ENCODE measurements around the gene BTNL9.

BTNL9 gene

DNA sequence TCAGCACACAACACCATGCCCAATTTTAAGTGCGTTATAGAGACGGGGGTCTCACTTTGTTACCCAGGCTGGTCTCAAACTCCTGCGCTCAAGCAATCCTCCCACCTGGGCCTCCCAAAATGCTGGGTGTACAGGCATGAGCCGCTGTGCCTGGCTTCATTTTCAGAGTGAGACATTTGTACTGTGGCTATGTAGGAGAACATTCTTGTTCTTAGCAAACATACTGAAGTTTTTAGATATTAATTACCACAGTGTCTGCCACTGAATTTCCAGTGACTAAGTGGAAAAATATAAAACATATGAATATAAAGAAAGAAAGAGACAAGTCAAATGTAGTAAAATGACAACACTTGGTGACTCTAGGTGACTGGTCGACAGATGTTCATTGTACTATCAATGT lies 20.9 kb downstream of the BTNL9 start:
- TF ChIP-seq, protein P1, sequence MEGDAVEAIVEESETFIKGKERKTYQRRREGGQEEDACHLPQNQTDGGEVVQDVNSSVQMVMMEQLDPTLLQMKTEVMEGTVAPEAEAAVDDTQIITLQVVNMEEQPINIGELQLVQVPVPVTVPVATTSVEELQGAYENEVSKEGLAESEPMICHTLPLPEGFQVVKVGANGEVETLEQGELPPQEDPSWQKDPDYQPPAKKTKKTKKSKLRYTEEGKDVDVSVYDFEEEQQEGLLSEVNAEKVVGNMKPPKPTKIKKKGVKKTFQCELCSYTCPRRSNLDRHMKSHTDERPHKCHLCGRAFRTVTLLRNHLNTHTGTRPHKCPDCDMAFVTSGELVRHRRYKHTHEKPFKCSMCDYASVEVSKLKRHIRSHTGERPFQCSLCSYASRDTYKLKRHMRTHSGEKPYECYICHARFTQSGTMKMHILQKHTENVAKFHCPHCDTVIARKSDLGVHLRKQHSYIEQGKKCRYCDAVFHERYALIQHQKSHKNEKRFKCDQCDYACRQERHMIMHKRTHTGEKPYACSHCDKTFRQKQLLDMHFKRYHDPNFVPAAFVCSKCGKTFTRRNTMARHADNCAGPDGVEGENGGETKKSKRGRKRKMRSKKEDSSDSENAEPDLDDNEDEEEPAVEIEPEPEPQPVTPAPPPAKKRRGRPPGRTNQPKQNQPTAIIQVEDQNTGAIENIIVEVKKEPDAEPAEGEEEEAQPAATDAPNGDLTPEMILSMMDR (IDR thresholded peaks at IDR 0.05; ENCODE audit: extremely low read depth, insufficient read depth, missing control alignments) = no peak
- in situ Hi-C loops (cut with MboI; ENCODE audit: low pct_unique_long_range_greater_than_20kb, low sequenced_read_pairs, unreplicated experiment) = no loop called here
- peak; percentile 6 for DNase-seq (ENCODE audit: low spot score)

DNA sequence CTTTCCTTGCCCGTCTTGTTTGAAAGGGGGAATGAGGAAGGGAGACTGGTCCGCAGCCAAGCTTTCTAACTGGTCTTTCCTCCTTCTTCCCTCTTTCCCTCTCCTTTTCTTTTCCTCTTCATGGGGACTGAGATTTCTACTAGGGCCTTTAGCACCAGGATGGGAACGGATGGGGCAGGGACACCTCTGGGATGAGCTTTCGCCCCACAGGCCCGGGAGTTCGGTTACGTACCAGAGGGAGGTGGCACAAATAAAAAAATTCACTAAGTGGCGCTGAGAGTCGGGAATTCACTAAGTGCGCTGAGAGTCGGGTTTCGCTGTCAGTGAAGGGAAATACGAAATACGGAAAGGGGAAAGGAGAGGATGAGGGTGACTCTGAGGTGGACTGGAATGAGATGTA lies 21.6 kb downstream of the BTNL9 start:
- DNase-seq (ENCODE audit: low spot score) = no peak
- in situ Hi-C loops (cut with MboI; ENCODE audit: low pct_unique_long_range_greater_than_20kb, low sequenced_read_pairs, unreplicated experiment) = no loop called here
- TF ChIP-seq, protein P1 (IDR thresholded peaks at IDR 0.05; ENCODE audit: extremely low read depth, insufficient read depth, missing control alignments) = no peak

DNA sequence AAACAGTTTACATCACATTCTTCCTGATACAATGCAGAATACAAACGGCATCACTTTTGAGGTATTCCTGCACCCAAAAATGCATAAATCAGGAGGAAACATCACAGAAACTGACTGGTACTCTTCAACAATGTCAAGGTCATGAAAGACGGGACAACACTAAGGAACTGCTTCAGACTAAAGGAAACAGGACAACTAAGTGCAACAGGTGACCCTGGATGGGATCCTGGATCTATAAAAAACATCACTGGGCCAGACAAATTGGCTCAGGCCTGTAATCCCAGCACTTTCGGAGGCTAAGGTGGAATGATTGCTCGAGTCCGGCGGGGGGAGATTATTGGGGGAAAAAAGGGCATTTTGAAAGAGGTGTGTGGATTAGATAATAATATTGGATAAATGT lies 22.6 kb downstream of the BTNL9 start:
- TF ChIP-seq, protein P1 (IDR thresholded peaks at IDR 0.05; ENCODE audit: extremely low read depth, insufficient read depth, missing control alignments) = no peak
- in situ Hi-C loops (cut with MboI; ENCODE audit: low pct_unique_long_range_greater_than_20kb, low sequenced_read_pairs, unreplicated experiment) = no loop called here
- no peak for DNase-seq (ENCODE audit: low spot score)

DNA sequence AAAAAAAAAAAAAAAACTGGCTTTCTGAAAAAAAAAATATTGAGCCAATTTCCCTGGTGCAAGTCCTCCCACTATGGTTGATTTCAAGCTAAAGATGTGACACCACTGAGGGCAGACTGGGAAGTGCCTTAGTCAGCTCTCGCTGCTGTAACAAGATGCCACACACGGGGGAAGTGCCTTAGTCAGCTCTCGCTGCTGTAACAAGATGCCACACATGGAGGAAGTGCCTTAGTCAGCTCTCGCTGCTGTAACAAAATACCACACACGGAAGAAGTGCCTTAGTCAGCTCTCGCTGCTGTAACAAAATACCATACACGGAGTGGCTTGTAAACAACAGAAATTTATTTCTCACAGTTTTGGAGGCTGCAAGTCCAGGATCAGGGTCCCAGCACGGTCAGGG lies 23.4 kb downstream of the BTNL9 start:
- in situ Hi-C loops (cut with MboI; ENCODE audit: low pct_unique_long_range_greater_than_20kb, low sequenced_read_pairs, unreplicated experiment) = no loop called here
- no peak for DNase-seq (ENCODE audit: low spot score)
- TF ChIP-seq, protein P1 (IDR thresholded peaks at IDR 0.05; ENCODE audit: extremely low read depth, insufficient read depth, missing control alignments) = no peak

DNA sequence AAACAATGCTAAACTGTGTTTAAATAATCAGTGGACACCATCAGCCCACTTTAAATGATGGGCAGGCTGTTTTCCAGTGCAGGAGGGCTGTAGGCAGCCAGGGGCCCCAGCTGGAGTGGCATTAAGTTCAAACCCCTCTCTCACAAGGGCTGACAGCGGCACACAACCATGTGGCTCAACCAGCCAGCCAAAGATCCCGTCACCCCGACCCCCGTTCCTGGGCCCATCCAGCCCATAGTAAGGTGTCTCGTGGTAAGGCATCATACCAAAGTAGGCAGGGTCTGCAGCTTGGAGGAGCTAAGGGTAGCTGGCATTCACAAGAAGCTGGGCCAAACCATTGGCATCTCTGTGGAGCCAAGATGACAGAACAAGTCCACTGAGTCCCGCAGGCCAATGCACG lies 24.9 kb downstream of the BTNL9 start:
- TF ChIP-seq, protein P1 (IDR thresholded peaks at IDR 0.05; ENCODE audit: extremely low read depth, insufficient read depth, missing control alignments) = no peak
- DNase-seq (ENCODE audit: low spot score) = no peak
- in situ Hi-C loops (cut with MboI; ENCODE audit: low pct_unique_long_range_greater_than_20kb, low sequenced_read_pairs, unreplicated experiment) = no loop called here

DNA sequence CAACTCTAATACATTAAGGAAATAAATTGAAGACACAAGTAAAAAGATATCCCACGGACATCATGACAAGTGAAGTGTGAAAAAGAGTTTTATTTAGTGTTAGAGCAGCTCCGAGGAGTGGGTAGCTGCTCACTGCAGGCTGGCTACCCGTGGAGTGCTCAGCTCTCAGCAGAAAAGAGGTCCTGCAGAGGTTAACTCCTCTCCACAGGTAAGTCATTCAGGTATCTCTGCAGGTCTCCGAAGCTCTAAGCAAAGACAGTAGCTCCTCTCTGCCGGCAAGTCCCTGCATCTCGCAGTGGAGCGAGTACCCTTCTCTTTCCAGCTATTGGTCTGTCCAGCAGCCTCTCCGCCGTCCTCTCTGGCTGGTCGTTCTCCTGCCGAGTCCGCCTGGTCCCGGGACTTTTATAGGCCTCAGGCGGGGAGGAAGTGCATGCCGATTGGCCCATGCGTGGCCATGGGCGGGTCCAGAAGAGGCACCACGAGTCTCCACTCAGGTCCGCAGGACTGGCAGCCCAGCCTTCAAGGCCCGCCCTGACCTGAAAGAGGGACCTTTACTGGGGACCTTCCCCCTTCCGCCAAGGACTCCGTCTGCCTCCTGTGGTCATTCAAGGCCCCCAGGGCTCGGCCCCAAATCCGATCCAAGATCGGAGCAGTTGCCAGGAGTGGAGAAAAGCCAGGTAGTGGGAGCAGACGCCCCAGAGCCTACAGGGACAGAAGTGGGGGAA lies 29.9 kb downstream of the BTNL9 start:
- TF ChIP-seq, protein P1 (IDR thresholded peaks at IDR 0.05; ENCODE audit: extremely low read depth, insufficient read depth, missing control alignments) = no peak
- in situ Hi-C loops (cut with MboI; ENCODE audit: low pct_unique_long_range_greater_than_20kb, low sequenced_read_pairs, unreplicated experiment) = no loop called here
- DNase-seq (ENCODE audit: low spot score) = no peak

Measured in GM13977 (cell line).